Colonic mucosa (tissue), 4 donors: Measurements from ENCODE around the gene DENND5B. TPM values are rescaled to one million over a fixed set of nuclear protein-coding genes. Genes with fewer than 3 reads are reported as not detected.
"Not testable (repeated sequence)": the region's sequence is repeated elsewhere in the genome, so short reads cannot be mapped to it uniquely, and the experiment has no call there.

Source experiments
- DNase-seq: peaks from one replicate; pipeline ENCODE4 v3.0.0-alpha.2; 2020
- H3K27ac ChIP-seq: fragments of 200-600 bp; one replicate; pipeline ENCODE4 v1.8.0; 2021
- H3K27me3 ChIP-seq: fragments of 200-600 bp; one replicate; pipeline ENCODE4 v1.8.0; 2021
- H3K36me3 ChIP-seq: fragments of 200-600 bp; one replicate; pipeline ENCODE4 v1.8.0; 2021
- H3K4me1 ChIP-seq: fragments of 200-600 bp; one replicate; pipeline ENCODE4 v1.8.0; 2021; ENCODE audit warnings: mild to moderate bottlenecking
- H3K4me3 ChIP-seq: fragments of 200-600 bp; one replicate; pipeline ENCODE4 v1.8.0; 2021
- H3K9ac ChIP-seq, 2 donors: one replicate each; pipeline ENCODE4 v1.7.0; 2013; ENCODE audit warnings: control low read depth in 2 of 2, low read depth in 2 of 2, low read length in 2 of 2
- H3K9me3 ChIP-seq: fragments of 200-600 bp; one replicate; pipeline ENCODE4 v1.8.0; 2021
- CTCF ChIP-seq: fragments of 200-600 bp; IDR thresholded peaks from one replicate; pipeline ENCODE4 v1.8.0; 2022; ENCODE audit warnings: antibody characterized with exemption, mild to moderate bottlenecking
- intact Hi-C: fragments of 100-400 bp; cut with DNase I; formaldehyde crosslinking; loops from one replicate; pipeline ENCODE4 v1.14.1; 2022
- total RNA-seq, 2 donors: library from RNA; stranded (reverse); fragmentation: NEBNext Ultra II Directional in 1 of 2; extraction: Animal tissue kit (Norgen Biotek cat#: 25700) in 1 of 2; gene quantifications; one replicate each; pipeline ENCODE4 v1.2.1, GENCODE V29; 2021
- donor health status: healthy.
- donor health status: DM: no; HTN: no; CAD: no.
- donor health status: DM: no; HTN: no; CAD: no.

DENND5B gene
- total RNA-seq, 2 donors from 2014 or later: 3.9 to 11.8 TPM

GRCh38 chr12:31506515-31507306, 84.2 kb downstream of the DENND5B start:
- Histone ChIP-seq H3K27ac (no peak overlapping the region), H3K27me3 (no peaks in the 10 kb centered on the region), H3K36me3 (no peaks in the 10 kb centered on the region), H3K9me3 (no peaks in the 10 kb centered on the region), H3K9ac (no peak overlapping the region), H3K4me3 (no peak overlapping the region), H3K4me1 (no peaks in the 10 kb centered on the region)
- TF ChIP-seq CTCF: no peak
- intact Hi-C loops: no loop called here
- DNase-seq: no peak

GRCh38 chr12:31504625-31505222, 86.2 kb downstream of the DENND5B start:
- no peak overlapping the region for H3K27ac ChIP-seq
- H3K27me3 ChIP-seq: no peaks in the 10 kb centered on the region
- no peaks in the 10 kb centered on the region for H3K9me3 ChIP-seq
- intact Hi-C loops: no loop called here
- no peaks in the 10 kb centered on the region for H3K36me3 ChIP-seq
- H3K4me1 ChIP-seq: no peaks in the 10 kb centered on the region
- no peak for DNase-seq
- TF ChIP-seq CTCF: no peak
- H3K4me3 ChIP-seq: no peak overlapping the region
- no peak overlapping the region for H3K9ac ChIP-seq

- H3K9me3 ChIP-seq, H3K4me1 ChIP-seq, H3K9ac ChIP-seq, H3K36me3 ChIP-seq, H3K27ac ChIP-seq, H3K4me3 ChIP-seq, DNase-seq, H3K27me3 ChIP-seq, intact Hi-C loops: not testable (repeated sequence)
These were observed 89.9 kb downstream of the DENND5B start for GRCh38 chr12:31501014-31501413.

- TF ChIP-seq CTCF: no peak
- no peak for DNase-seq
- no peak overlapping the region for H3K27ac ChIP-seq
- intact Hi-C loops: no loop called here
- no peaks in the 10 kb centered on the region for H3K36me3 ChIP-seq
- no peak overlapping the region for H3K4me3 ChIP-seq
- no peaks in the 10 kb centered on the region for H3K27me3 ChIP-seq
- H3K9ac ChIP-seq: no peak overlapping the region
- no peaks in the 10 kb centered on the region for H3K9me3 ChIP-seq
- no peaks in the 10 kb centered on the region for H3K4me1 ChIP-seq
These were observed 91.4 kb downstream of the DENND5B start for GRCh38 chr12:31499567-31499966.

GRCh38 chr12:31498424-31498823, 92.5 kb downstream of the DENND5B start:
- H3K27ac ChIP-seq: no peak overlapping the region
- H3K4me1 ChIP-seq: no peaks in the 10 kb centered on the region
- H3K27me3 ChIP-seq: no peaks in the 10 kb centered on the region
- DNase-seq: no peak
- H3K9me3 ChIP-seq: no peaks in the 10 kb centered on the region
- H3K9ac ChIP-seq: no peak overlapping the region
- no peaks in the 10 kb centered on the region for H3K36me3 ChIP-seq
- TF ChIP-seq CTCF: no peak
- intact Hi-C loops: no loop called here
- no peak overlapping the region for H3K4me3 ChIP-seq

GRCh38 chr12:31496257-31496656, 94.7 kb downstream of the DENND5B start:
- Histone ChIP-seq H3K4me1 (no peaks in the 10 kb centered on the region), H3K36me3 (no peaks in the 10 kb centered on the region), H3K27ac (no peak overlapping the region), H3K9ac (no peak overlapping the region), H3K27me3 (no peaks in the 10 kb centered on the region), H3K9me3 (no peaks in the 10 kb centered on the region), H3K4me3 (no peak overlapping the region)
- TF ChIP-seq CTCF: no peak
- intact Hi-C loops: no loop called here
- DNase-seq: no peak
